HL-60/S4 (cell line): ENCODE results near the gene NCKAP5L.

Experiments
- in situ Hi-C: fragments of 300-500 bp; cut with MboI; formaldehyde crosslinking; loops from 2 replicates; pipeline ENCODE4 v1.14.3; 2022; ENCODE audit warnings: low sequenced_read_pairs

NCKAP5L gene

GRCh38 chr12:49803693-49804450 lies 24.3 kb downstream of the NCKAP5L start:
- in situ Hi-C loops, result no loop called here

- in situ Hi-C loops, result no loop called here
These were observed 26.8 kb downstream of the NCKAP5L start for GRCh38 chr12:49801141-49802063.

- in situ Hi-C loops, result no loop called here
These were observed 27.6 kb downstream of the NCKAP5L start for GRCh38 chr12:49800421-49801140.

- in situ Hi-C loops, result no loop called here
These were observed 29.3 kb downstream of the NCKAP5L start for GRCh38 chr12:49798934-49799333.

GRCh38 chr12:49798248-49798647 lies 30.0 kb downstream of the NCKAP5L start:
- in situ Hi-C loops, result no loop called here

- in situ Hi-C loops, result no loop called here
These were observed 30.8 kb downstream of the NCKAP5L start for GRCh38 chr12:49797449-49797776.

GRCh38 chr12:49796606-49797448 lies 31.4 kb downstream of the NCKAP5L start:
- in situ Hi-C loops, result no loop called here

GRCh38 chr12:49796155-49796554 lies 32.1 kb downstream of the NCKAP5L start:
- in situ Hi-C loops, result no loop called here

GRCh38 chr12:49795654-49796105 lies 32.5 kb downstream of the NCKAP5L start:
- in situ Hi-C loops, result no loop called here

- in situ Hi-C loops, result no loop called here
These were observed 33.2 kb downstream of the NCKAP5L start for GRCh38 chr12:49794811-49795653.

- in situ Hi-C loops, result no loop called here
These were observed 34.2 kb downstream of the NCKAP5L start for GRCh38 chr12:49794021-49794420.

GRCh38 chr12:49793620-49794019 lies 34.6 kb downstream of the NCKAP5L start:
- in situ Hi-C loops, result no loop called here

- in situ Hi-C loops, result no loop called here
These were observed 35.1 kb downstream of the NCKAP5L start for GRCh38 chr12:49792976-49793580.

GRCh38 chr12:49792181-49792970 lies 35.8 kb downstream of the NCKAP5L start:
- in situ Hi-C loops, result no loop called here

GRCh38 chr12:49791700-49792099 lies 36.5 kb downstream of the NCKAP5L start:
- in situ Hi-C loops, result no loop called here

- in situ Hi-C loops, result no loop called here
These were observed 37.3 kb downstream of the NCKAP5L start for GRCh38 chr12:49790741-49791555.

GRCh38 chr12:49789992-49790391 lies 38.2 kb downstream of the NCKAP5L start:
- in situ Hi-C loops, result no loop called here
